ENCODE measurements around the gene SPAG4.

The SPAG4 gene

GRCh38 chr20:35588397-35588796 lies 27.2 kb upstream of the SPAG4 start:
- H3K4me3 ChIP-seq (ENCODE audit: low read depth, low read length) = no peak overlapping the region
- no peak overlapping the region for H2AFZ ChIP-seq
- H3K4me1 ChIP-seq = no peaks in the 10 kb centered on the region
- no peaks in the 10 kb centered on the region for H3K27me3 ChIP-seq (ENCODE audit: control insufficient read depth, insufficient read depth, low read length)
- no peak overlapping the region for H3K4me2 ChIP-seq (ENCODE audit: low read length)
- no peak overlapping the region for H3K27ac ChIP-seq
- no peak overlapping the region for H3K9ac ChIP-seq
- no peaks in the 10 kb centered on the region for H3K36me3 ChIP-seq (ENCODE audit: control insufficient read depth, insufficient read depth, low read length)
- H3K79me2 ChIP-seq = no peaks in the 10 kb centered on the region
- TF ChIP-seq CTCF (IDR thresholded peaks at IDR 0.05) = no peak
- no peaks in the 10 kb centered on the region for H3K9me3 ChIP-seq (ENCODE audit: control insufficient read depth, low read length)

- Histone ChIP-seq H2AFZ (no peak overlapping the region), H3K27me3 (ENCODE audit: control insufficient read depth, insufficient read depth, low read length) (no peaks in the 10 kb centered on the region), H3K36me3 (ENCODE audit: control insufficient read depth, insufficient read depth, low read length) (no peaks in the 10 kb centered on the region), H3K4me3 (ENCODE audit: low read depth, low read length) (no peak overlapping the region), H3K79me2 (no peaks in the 10 kb centered on the region), H3K27ac (no peak overlapping the region), H3K9ac (no peak overlapping the region), H3K9me3 (ENCODE audit: control insufficient read depth, low read length) (no peaks in the 10 kb centered on the region), H3K4me2 (ENCODE audit: low read length) (no peak overlapping the region), H3K4me1 (no peaks in the 10 kb centered on the region)
- no peak for TF ChIP-seq CTCF (IDR thresholded peaks at IDR 0.05)
Measured at GRCh38 chr20:35592339-35592974, 23.2 kb upstream of the SPAG4 start.

GRCh38 chr20:35595456-35595855 lies 20.2 kb upstream of the SPAG4 start:
- H3K36me3 ChIP-seq (ENCODE audit: control insufficient read depth, insufficient read depth, low read length) = no peaks in the 10 kb centered on the region
- H3K4me2 ChIP-seq (ENCODE audit: low read length) = no peak overlapping the region
- H3K9me3 ChIP-seq (ENCODE audit: control insufficient read depth, low read length) = no peaks in the 10 kb centered on the region
- no peak for TF ChIP-seq CTCF (IDR thresholded peaks at IDR 0.05)
- H3K27me3 ChIP-seq (ENCODE audit: control insufficient read depth, insufficient read depth, low read length) = no peaks in the 10 kb centered on the region
- H3K79me2 ChIP-seq = no peaks in the 10 kb centered on the region
- H3K4me3 ChIP-seq (ENCODE audit: low read depth, low read length) = no peak overlapping the region
- H3K9ac ChIP-seq = no peak overlapping the region
- no peaks in the 10 kb centered on the region for H3K4me1 ChIP-seq
- H2AFZ ChIP-seq = no peak overlapping the region
- no peak overlapping the region for H3K27ac ChIP-seq

GRCh38 chr20:35595901-35596300 lies 19.7 kb upstream of the SPAG4 start:
- TF ChIP-seq CTCF (IDR thresholded peaks at IDR 0.05) = no peak
- no peak overlapping the region for H3K27ac ChIP-seq
- H2AFZ ChIP-seq = no peak overlapping the region
- no peaks in the 10 kb centered on the region for H3K9me3 ChIP-seq (ENCODE audit: control insufficient read depth, low read length)
- H3K4me2 ChIP-seq (ENCODE audit: low read length) = no peak overlapping the region
- H3K27me3 ChIP-seq (ENCODE audit: control insufficient read depth, insufficient read depth, low read length) = no peaks in the 10 kb centered on the region
- H3K9ac ChIP-seq = no peak overlapping the region
- H3K4me1 ChIP-seq = no peaks in the 10 kb centered on the region
- H3K36me3 ChIP-seq (ENCODE audit: control insufficient read depth, insufficient read depth, low read length) = no peaks in the 10 kb centered on the region
- H3K79me2 ChIP-seq = no peaks in the 10 kb centered on the region
- H3K4me3 ChIP-seq (ENCODE audit: low read depth, low read length) = no peak overlapping the region

GRCh38 chr20:35597186-35597585 lies 18.4 kb upstream of the SPAG4 start:
- H3K36me3 ChIP-seq (ENCODE audit: control insufficient read depth, insufficient read depth, low read length) = no peaks in the 10 kb centered on the region
- H3K9ac ChIP-seq = no peak overlapping the region
- TF ChIP-seq CTCF (IDR thresholded peaks at IDR 0.05) = no peak
- H3K4me3 ChIP-seq (ENCODE audit: low read depth, low read length) = no peak overlapping the region
- H3K4me2 ChIP-seq (ENCODE audit: low read length) = no peak overlapping the region
- no peak overlapping the region for H3K27ac ChIP-seq
- H3K4me1 ChIP-seq = no peaks in the 10 kb centered on the region
- H3K27me3 ChIP-seq (ENCODE audit: control insufficient read depth, insufficient read depth, low read length) = no peaks in the 10 kb centered on the region
- H3K9me3 ChIP-seq (ENCODE audit: control insufficient read depth, low read length) = no peaks in the 10 kb centered on the region
- no peak overlapping the region for H2AFZ ChIP-seq
- no peaks in the 10 kb centered on the region for H3K79me2 ChIP-seq
